Brain microvascular endothelial cell (primary cell): Measurements from ENCODE around the gene TCF4.

Experiments used
- DNase-seq: peaks from one replicate; pipeline ENCODE4 v3.0.0-alpha.2; 2020
- H3K27ac ChIP-seq: fragments of 250-450 bp; sonication (Bioruptor Pico); 2 replicates; pipeline ENCODE4 v1.5.1; 2020; ENCODE audit warnings: mild to moderate bottlenecking, moderate library complexity
- H3K27me3 ChIP-seq: fragments of 250-450 bp; sonication (Bioruptor Pico); replicated peaks from 2 replicates; pipeline ENCODE4 v1.5.1; 2020; ENCODE audit warnings: mild to moderate bottlenecking
- H3K36me3 ChIP-seq: fragments of 250-450 bp; sonication (Bioruptor Pico); replicated peaks from 2 replicates; pipeline ENCODE4 v1.5.1; 2020; ENCODE audit warnings: mild to moderate bottlenecking
- H3K4me3 ChIP-seq: 2 replicates; pipeline ENCODE4 v1.5.1; 2011; ENCODE audit warnings: low read depth, mild to moderate bottlenecking, control low read depth, low read length, moderate library complexity
- CTCF ChIP-seq: IDR thresholded peaks from 2 replicates; pipeline ENCODE4 v1.5.1; 2011; ENCODE audit warnings: low read depth, mild to moderate bottlenecking, moderate library complexity, low read length, control low read depth, inconsistent platforms; ENCODE audit errors: missing control alignments
- in situ Hi-C: cut with HindIII; loops from 2 replicates; pipeline ENCODE4 v1.10.0; 2017; ENCODE audit warnings: low sequenced_read_pairs, low pct_ligation_motif_present

The TCF4 gene

GRCh38 chr18:55252053-55252675, 335.8 kb downstream of the TCF4 start:
- TF ChIP-seq CTCF = no peak
- H3K27me3 ChIP-seq = no peaks in the 10 kb centered on the region
- DNase-seq = no peak
- no peak overlapping the region for H3K4me3 ChIP-seq
- in situ Hi-C loops = no loop called here
- peak overlapping the region; percentile 27 for H3K27ac ChIP-seq
- H3K36me3 ChIP-seq = peaks cover 9% of the 10 kb centered on the region

- H3K27me3 ChIP-seq = no peaks in the 10 kb centered on the region
- no peak for DNase-seq
Measured at GRCh38 chr18:55251254-55251971, 336.6 kb downstream of the TCF4 start.

GRCh38 chr18:55250768-55251173, 337.2 kb downstream of the TCF4 start:
- Histone ChIP-seq H3K4me3 (no peak overlapping the region), H3K27ac (no peak overlapping the region), H3K36me3 (peaks cover 9% of the 10 kb centered on the region), H3K27me3 (no peaks in the 10 kb centered on the region)
- in situ Hi-C loops = no loop called here
- TF ChIP-seq CTCF = no peak
- DNase-seq = peak; percentile 50

More at GRCh38 chr18:55251254-55251971, 336.6 kb downstream of the TCF4 start:
- H3K36me3 ChIP-seq = peaks cover 9% of the 10 kb centered on the region
- TF ChIP-seq CTCF = no peak
- H3K4me3 ChIP-seq = no peak overlapping the region
- H3K27ac ChIP-seq = peak overlapping the region; percentile 4
- in situ Hi-C loops = no loop called here

- in situ Hi-C loops = no loop called here
- Histone ChIP-seq H3K4me3 (no peak overlapping the region), H3K27ac (no peak overlapping the region), H3K36me3 (peaks cover 8% of the 10 kb centered on the region), H3K27me3 (no peaks in the 10 kb centered on the region)
- no peak for DNase-seq
- TF ChIP-seq CTCF = no peak
Measured at GRCh38 chr18:55249550-55249949, 338.4 kb downstream of the TCF4 start.

GRCh38 chr18:55248495-55248894, 339.5 kb downstream of the TCF4 start:
- TF ChIP-seq CTCF = no peak
- H3K36me3 ChIP-seq = no peaks in the 10 kb centered on the region
- no peaks in the 10 kb centered on the region for H3K27me3 ChIP-seq
- H3K27ac ChIP-seq = no peak overlapping the region
- DNase-seq = no peak
- in situ Hi-C loops = no loop called here
- H3K4me3 ChIP-seq = no peak overlapping the region

- H3K27me3 ChIP-seq = no peaks in the 10 kb centered on the region
- no peak for DNase-seq
- H3K27ac ChIP-seq = no peak overlapping the region
- H3K36me3 ChIP-seq = no peaks in the 10 kb centered on the region
- in situ Hi-C loops = no loop called here
- no peak overlapping the region for H3K4me3 ChIP-seq
- TF ChIP-seq CTCF = no peak
Measured at GRCh38 chr18:55247032-55247431, 341.0 kb downstream of the TCF4 start.
